MM.1S (cell line): ENCODE measurements around the gene DPYSL5.

ENCODE experiments used
- DNase-seq: peaks from one replicate; pipeline ENCODE4 v3.0.0-alpha.2; 2015
- H2AFZ ChIP-seq: fragments of 300-600 bp; sonication (generic); 2 replicates; pipeline ENCODE4 v1.6.0; 2016; ENCODE audit warnings: antibody characterized with exemption, low read length
- H3F3A ChIP-seq: fragments of 300-600 bp; sonication (generic); 2 replicates; pipeline ENCODE4 v1.6.1; 2016; ENCODE audit warnings: mild to moderate bottlenecking, antibody characterized with exemption, low read length, moderate library complexity, mixed read lengths; ENCODE audit not compliant: insufficient read depth
- H3K27ac ChIP-seq: fragments of 300-600 bp; sonication (generic); 2 replicates; pipeline ENCODE4 v1.5.1; 2016; ENCODE audit warnings: mild to moderate bottlenecking, low read length
- H3K27me3 ChIP-seq: fragments of 300-600 bp; sonication (generic); replicated peaks from 2 replicates; pipeline ENCODE4 v1.6.0; 2016; ENCODE audit warnings: low read length; ENCODE audit not compliant: insufficient read depth
- H3K36me3 ChIP-seq: fragments of 300-600 bp; sonication (generic); replicated peaks from 2 replicates; pipeline ENCODE4 v1.6.1; 2016; ENCODE audit warnings: mild to moderate bottlenecking, low read length, mixed read lengths; ENCODE audit not compliant: insufficient read depth
- H3K4me1 ChIP-seq: fragments of 300-600 bp; sonication (generic); 2 replicates; pipeline ENCODE4 v1.6.1; 2016; ENCODE audit warnings: low read length, mixed read lengths
- H3K4me2 ChIP-seq: fragments of 300-600 bp; sonication (generic); 2 replicates; pipeline ENCODE4 v1.6.0; 2016; ENCODE audit warnings: low read depth, low read length
- H3K4me3 ChIP-seq: fragments of 300-600 bp; sonication (generic); 2 replicates; pipeline ENCODE4 v1.5.1; 2016; ENCODE audit warnings: low read length, mixed read lengths
- H3K79me2 ChIP-seq: fragments of 300-600 bp; sonication (generic); 2 replicates; pipeline ENCODE4 v1.6.1; 2016; ENCODE audit warnings: mixed run types, low read length, mixed read lengths
- H3K9ac ChIP-seq: fragments of 300-600 bp; sonication (generic); 2 replicates; pipeline ENCODE4 v1.6.1; 2016; ENCODE audit warnings: low read length, mixed read lengths
- H3K9me2 ChIP-seq: fragments of 300-600 bp; sonication (generic); replicated peaks from 2 replicates; pipeline ENCODE4 v1.6.1; 2016; ENCODE audit warnings: mild to moderate bottlenecking, low read length, mixed read lengths; ENCODE audit not compliant: insufficient read depth
- H3K9me3 ChIP-seq: fragments of 300-600 bp; sonication (generic); replicated peaks from 2 replicates; pipeline ENCODE4 v1.6.1; 2016; ENCODE audit warnings: mild to moderate bottlenecking, low read length, mixed read lengths; ENCODE audit not compliant: insufficient read depth
- H4K20me1 ChIP-seq: fragments of 300-600 bp; sonication (generic); 2 replicates; pipeline ENCODE4 v1.6.1; 2016; ENCODE audit warnings: mild to moderate bottlenecking, low read length, moderate library complexity, mixed read lengths; ENCODE audit not compliant: insufficient read depth
- EZH2 ChIP-seq: fragments of 300-600 bp; sonication (generic); optimal IDR thresholded peaks from 2 replicates; pipeline ENCODE3; 2017; ENCODE audit warnings: low read depth, mild to moderate bottlenecking, antibody characterized with exemption, low read length, mixed read lengths
- EZH2phosphoT487 ChIP-seq: fragments of 300-600 bp; sonication (generic); IDR thresholded peaks from 2 replicates; pipeline ENCODE4 v1.6.1; 2018; ENCODE audit warnings: antibody characterized with exemption, low read length
- TF ChIP-seq, protein P1 (sequence below): fragments of 300-600 bp; sonication (generic); IDR thresholded peaks from 2 replicates; pipeline ENCODE4 v1.5.1; 2016; ENCODE audit warnings: antibody characterized with exemption, low read length, mixed read lengths

Gene DPYSL5

DNA sequence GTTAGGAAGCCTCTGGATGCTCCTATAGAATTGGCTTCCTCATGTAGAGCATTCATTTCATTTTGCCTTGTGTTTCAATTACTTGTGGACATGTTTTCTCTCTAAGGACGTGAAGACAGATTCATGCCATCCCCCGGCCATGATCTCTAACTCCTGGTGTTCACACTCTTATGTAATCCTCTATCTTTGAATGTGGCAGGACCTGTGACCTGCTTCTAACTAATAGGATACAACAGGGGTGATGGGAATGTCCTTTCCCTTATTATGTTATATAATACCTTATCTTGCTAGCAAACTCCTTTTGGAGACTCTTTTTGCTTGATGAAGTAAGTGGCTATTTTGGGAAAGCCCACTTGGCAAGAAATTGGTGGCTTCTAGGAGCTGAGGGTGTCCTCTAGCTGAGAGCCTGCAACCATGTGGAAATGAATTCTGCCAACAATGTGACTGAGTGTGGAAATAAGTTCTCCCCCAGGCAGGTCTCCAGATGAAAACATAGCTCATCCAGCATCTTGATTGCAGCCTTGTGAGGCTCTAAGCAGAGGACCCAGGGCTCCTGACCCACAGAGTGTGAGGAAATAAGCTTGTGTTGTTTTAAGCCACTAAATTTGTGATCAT is 13.8 kb downstream of the DPYSL5 start:
- Histone ChIP-seq H3K27me3 (no peaks in the 10 kb centered on the region; the same call in 1 of the 2 replicates), H2AFZ (no peak overlapping the region), H4K20me1 (no peaks in the 10 kb centered on the region), H3K79me2 (no peaks in the 10 kb centered on the region), H3K4me3 (no peak overlapping the region), H3K27ac (no peak overlapping the region), H3K4me2 (no peak overlapping the region), H3K9ac (no peak overlapping the region), H3K9me3 (no peaks in the 10 kb centered on the region), H3K4me1 (no peaks in the 10 kb centered on the region), H3K36me3 (no peaks in the 10 kb centered on the region), H3K9me2 (no peaks in the 10 kb centered on the region), H3F3A (no peaks in the 10 kb centered on the region; the same call in 1 of the 2 replicates)
- DNase-seq = no peak
- TF ChIP-seq EZH2phosphoT487 (no peak), EZH2 (no peak)
- TF ChIP-seq, protein P1, sequence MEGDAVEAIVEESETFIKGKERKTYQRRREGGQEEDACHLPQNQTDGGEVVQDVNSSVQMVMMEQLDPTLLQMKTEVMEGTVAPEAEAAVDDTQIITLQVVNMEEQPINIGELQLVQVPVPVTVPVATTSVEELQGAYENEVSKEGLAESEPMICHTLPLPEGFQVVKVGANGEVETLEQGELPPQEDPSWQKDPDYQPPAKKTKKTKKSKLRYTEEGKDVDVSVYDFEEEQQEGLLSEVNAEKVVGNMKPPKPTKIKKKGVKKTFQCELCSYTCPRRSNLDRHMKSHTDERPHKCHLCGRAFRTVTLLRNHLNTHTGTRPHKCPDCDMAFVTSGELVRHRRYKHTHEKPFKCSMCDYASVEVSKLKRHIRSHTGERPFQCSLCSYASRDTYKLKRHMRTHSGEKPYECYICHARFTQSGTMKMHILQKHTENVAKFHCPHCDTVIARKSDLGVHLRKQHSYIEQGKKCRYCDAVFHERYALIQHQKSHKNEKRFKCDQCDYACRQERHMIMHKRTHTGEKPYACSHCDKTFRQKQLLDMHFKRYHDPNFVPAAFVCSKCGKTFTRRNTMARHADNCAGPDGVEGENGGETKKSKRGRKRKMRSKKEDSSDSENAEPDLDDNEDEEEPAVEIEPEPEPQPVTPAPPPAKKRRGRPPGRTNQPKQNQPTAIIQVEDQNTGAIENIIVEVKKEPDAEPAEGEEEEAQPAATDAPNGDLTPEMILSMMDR = no peak

DNA sequence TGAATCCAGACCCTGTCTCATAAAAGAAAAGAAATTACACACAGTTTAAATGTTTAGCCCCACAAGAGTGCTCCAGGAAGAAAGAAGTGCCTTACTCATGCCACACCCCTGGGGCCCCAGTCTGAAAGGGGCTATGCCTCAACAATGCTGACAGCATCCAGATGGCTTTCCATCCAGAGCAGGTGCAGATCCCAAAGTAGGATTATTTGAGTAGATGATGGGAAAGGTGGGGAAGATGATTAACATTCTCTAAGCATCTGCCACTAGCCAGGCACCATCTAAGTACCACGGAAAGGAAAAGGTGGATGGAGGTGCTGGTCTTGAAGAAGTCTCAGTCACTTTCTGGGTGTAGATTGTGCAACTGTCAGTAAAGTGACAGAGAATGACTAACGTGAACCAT is 16.3 kb downstream of the DPYSL5 start:
- H3K9me2 ChIP-seq = no peaks in the 10 kb centered on the region
- no peak overlapping the region for H2AFZ ChIP-seq
- no peaks in the 10 kb centered on the region for H4K20me1 ChIP-seq
- no peaks in the 10 kb centered on the region for H3K9me3 ChIP-seq
- no peak overlapping the region for H3K4me2 ChIP-seq
- H3K27me3 ChIP-seq = no peaks in the 10 kb centered on the region; the same call in 1 of the 2 replicates
- H3K9ac ChIP-seq = no peak overlapping the region
- H3K4me1 ChIP-seq = no peaks in the 10 kb centered on the region
- H3K36me3 ChIP-seq = no peaks in the 10 kb centered on the region
- no peaks in the 10 kb centered on the region for H3K79me2 ChIP-seq
- H3F3A ChIP-seq = no peaks in the 10 kb centered on the region; the same call in 1 of the 2 replicates
- DNase-seq = no peak
- TF ChIP-seq EZH2phosphoT487 (no peak), EZH2 (no peak)
- TF ChIP-seq, protein P1 = no peak
- H3K4me3 ChIP-seq = no peak overlapping the region
- H3K27ac ChIP-seq = no peak overlapping the region

- Histone ChIP-seq H3K4me1 (no peaks in the 10 kb centered on the region), H3K4me3 (no peak overlapping the region), H3K9me3 (no peaks in the 10 kb centered on the region), H3K36me3 (no peaks in the 10 kb centered on the region), H3K79me2 (no peaks in the 10 kb centered on the region), H3K27me3 (no peaks in the 10 kb centered on the region; the same call in 1 of the 2 replicates), H4K20me1 (no peaks in the 10 kb centered on the region), H3K4me2 (no peak overlapping the region), H3K27ac (no peak overlapping the region), H3K9me2 (no peaks in the 10 kb centered on the region), H3F3A (no peaks in the 10 kb centered on the region; the same call in 1 of the 2 replicates), H3K9ac (no peak overlapping the region), H2AFZ (no peak overlapping the region)
- no peak for TF ChIP-seq EZH2phosphoT487
- TF ChIP-seq, protein P1 = no peak
- TF ChIP-seq EZH2 = no peak
- DNase-seq = no peak
Measured at GRCh38 chr2:26864646-26865045, 16.7 kb downstream of the DPYSL5 start.
